H1 (cell line): Measurements from ENCODE around the gene ZDHHC3. TPM values are rescaled to one million over a fixed set of nuclear protein-coding genes. Genes with fewer than 3 reads are reported as not detected.
A peak's percentile ranks its signal among the peaks of the same experiment; 100 is the strongest.

Source experiments
- CTCF ChIA-PET: fragments of 300-600 bp; sonication (Branson Sonifier 250); formaldehyde crosslinking; loops from one replicate; lab custom pipeline; 2021; ENCODE audit not compliant: partially characterized antibody; lab: Charles Lee
- POLR2A ChIA-PET: fragments of 300-600 bp; sonication (Branson Sonifier 250); formaldehyde crosslinking; loops from one replicate; lab custom pipeline; 2021; ENCODE audit warnings: inconsistent platforms; ENCODE audit not compliant: partially characterized antibody; lab: Charles Lee
- DNase-seq, 2 experiments: peaks; one replicate each; pipeline versions ENCODE4 v3.0.0 to v3.0.0-alpha.2; 2010 to 2022; ENCODE audit warnings: low spot score in 2 of 2, low read depth in 1 of 2, mixed read lengths in 1 of 2
- FAIRE-seq: peaks from 2 replicates; lab custom pipeline; 2011; peaks lifted over from hg19 to GRCh38; lab: Jason Lieb, UNC
- H2AFZ ChIP-seq: 2 replicates; pipeline ENCODE4 v1.8.1; 2012; ENCODE audit warnings: low read length, inconsistent platforms
- H2AK5ac ChIP-seq: 2 replicates; pipeline ENCODE4 v1.6.1; 2013; ENCODE audit warnings: low read depth, low read length
- H2BK120ac ChIP-seq: replicated peaks from 2 replicates; pipeline ENCODE3; 2013; ENCODE audit warnings: low read depth, low read length, inconsistent platforms
- H2BK12ac ChIP-seq: 2 replicates; pipeline ENCODE4 v1.6.1; 2013; ENCODE audit warnings: low read depth, low read length
- H2BK15ac ChIP-seq: 2 replicates; pipeline ENCODE4 v1.6.1; 2013; ENCODE audit warnings: low read length
- H2BK20ac ChIP-seq: 2 replicates; pipeline ENCODE4 v1.6.1; 2013; ENCODE audit warnings: low read length
- H2BK5ac ChIP-seq: 2 replicates; pipeline ENCODE4 v1.6.1; 2013; ENCODE audit warnings: low read depth, low read length
- H3K14ac ChIP-seq: 2 replicates; pipeline ENCODE4 v1.6.1; 2013; ENCODE audit warnings: inconsistent platforms; ENCODE audit not compliant: insufficient read length
- H3K18ac ChIP-seq: 2 replicates; pipeline ENCODE4 v1.6.1; 2013; ENCODE audit warnings: low read length; ENCODE audit errors: extremely low read depth
- H3K23ac ChIP-seq: 2 replicates; pipeline ENCODE4 v1.6.1; 2013; ENCODE audit warnings: inconsistent platforms; ENCODE audit not compliant: insufficient read length
- H3K23me2 ChIP-seq: 2 replicates; pipeline ENCODE4 v1.6.1; 2013; ENCODE audit warnings: low read depth, low read length
- H3K27ac ChIP-seq: 2 replicates; pipeline ENCODE4 v1.6.1; 2011; ENCODE audit warnings: low read depth, low read length, inconsistent platforms
- H3K27me3 ChIP-seq, 4 experiments: replicated peaks in 1 of 4; 1 replicate in 1 of 4; 2 replicates in 3 of 4; pipeline versions ENCODE4 v1.6.1 to v1.8.1; 2011 to 2013; ENCODE audit warnings: low read length in 3 of 4, mild to moderate bottlenecking in 3 of 4, inconsistent platforms in 2 of 4, mixed read lengths in 2 of 4, moderate library complexity in 1 of 4; ENCODE audit not compliant: control insufficient read depth in 3 of 4, insufficient read depth in 3 of 4; ENCODE audit errors: extremely low read depth in 1 of 4
- H3K36me3 ChIP-seq, 4 experiments: 2 replicates each; pipeline versions ENCODE4 v1.6.1 to v1.8.1; 2011 to 2013; ENCODE audit warnings: mild to moderate bottlenecking in 4 of 4, low read length in 3 of 4, moderate library complexity in 2 of 4, control low read depth in 1 of 4, inconsistent platforms in 1 of 4; ENCODE audit not compliant: insufficient read depth in 4 of 4, control insufficient read depth in 2 of 4
- H3K4ac ChIP-seq: replicated peaks from 2 replicates; pipeline ENCODE3; 2013; ENCODE audit warnings: low read length, low read depth, mixed read lengths, inconsistent platforms; ENCODE audit not compliant: insufficient read length
- H3K4me1 ChIP-seq, 4 experiments: replicated peaks in 1 of 4; 1 replicate in 1 of 4; 2 replicates in 3 of 4; pipeline versions ENCODE4 v1.6.1 to v1.8.1; 2011 to 2013; ENCODE audit warnings: low read length in 3 of 4, inconsistent platforms in 2 of 4, mixed read lengths in 1 of 4; ENCODE audit not compliant: insufficient read depth in 4 of 4, control insufficient read depth in 3 of 4
- H3K4me2 ChIP-seq, 2 experiments: 2 replicates each; pipeline versions ENCODE4 v1.6.1 to v1.8.1; 2011 to 2013; ENCODE audit warnings: low read depth in 2 of 2, low read length in 2 of 2, control low read depth in 1 of 2, inconsistent platforms in 1 of 2, mild to moderate bottlenecking in 1 of 2; ENCODE audit not compliant: insufficient read depth in 1 of 2
- H3K4me3 ChIP-seq, 4 experiments: fragments of 200-600, 300-600 bp in 1 of 4; sonication (generic), shearing (Covaris generic), sonication (Bioruptor Twin) in 1 of 4; 2 replicates each; pipeline versions ENCODE4 v1.5.1 to v1.8.1; 2011 to 2016; ENCODE audit warnings: low read length in 4 of 4, low read depth in 3 of 4, control low read depth in 2 of 4, inconsistent platforms in 2 of 4, mild to moderate bottlenecking in 2 of 4, mixed read lengths in 1 of 4, moderate library complexity in 1 of 4; ENCODE audit not compliant: insufficient read depth in 2 of 4; ENCODE audit errors: extremely low read depth in 1 of 4
- H3K56ac ChIP-seq: replicated peaks from 2 replicates; pipeline ENCODE3; 2013; ENCODE audit warnings: low read depth, mild to moderate bottlenecking, mixed read lengths, low read length, inconsistent platforms; ENCODE audit not compliant: insufficient read length
- H3K79me1 ChIP-seq: 2 replicates; pipeline ENCODE4 v1.6.1; 2013; ENCODE audit warnings: low read depth, low read length, control low read depth
- H3K79me2 ChIP-seq, 2 experiments: 2 replicates each; pipeline versions ENCODE4 v1.6.1 to v1.8.1; 2012 to 2013; ENCODE audit warnings: low read length in 2 of 2, mild to moderate bottlenecking in 2 of 2, inconsistent platforms in 1 of 2; ENCODE audit not compliant: insufficient read depth in 2 of 2, control insufficient read depth in 1 of 2
- H3K9ac ChIP-seq, 4 experiments: replicated peaks in 1 of 4; 1 replicate in 1 of 4; 2 replicates in 3 of 4; pipeline versions ENCODE4 v1.6.1 to v1.8.1; 2011 to 2013; ENCODE audit warnings: low read depth in 3 of 4, low read length in 3 of 4, control low read depth in 2 of 4, mild to moderate bottlenecking in 2 of 4, moderate library complexity in 2 of 4, inconsistent platforms in 1 of 4; ENCODE audit errors: extremely low read depth in 1 of 4
- H3K9me3 ChIP-seq, 2 experiments: 2 replicates each; pipeline versions ENCODE4 v1.6.1 to v1.8.1; 2012 to 2013; ENCODE audit warnings: mild to moderate bottlenecking in 2 of 2, moderate library complexity in 2 of 2, control low read depth in 1 of 2, inconsistent platforms in 1 of 2, low read depth in 1 of 2, low read length in 1 of 2, mixed read lengths in 1 of 2; ENCODE audit not compliant: insufficient read depth in 2 of 2
- H4K20me1 ChIP-seq, 2 experiments: replicated peaks in 1 of 2; 2 replicates each; pipeline versions ENCODE3 to v1.8.1; 2011 to 2013; ENCODE audit warnings: inconsistent platforms in 2 of 2, low read length in 2 of 2, mild to moderate bottlenecking in 1 of 2; ENCODE audit not compliant: insufficient read depth in 2 of 2, control insufficient read depth in 1 of 2
- H4K5ac ChIP-seq: 2 replicates; pipeline ENCODE4 v1.6.1; 2013; ENCODE audit warnings: low read length, low read depth, mixed read lengths, inconsistent platforms; ENCODE audit not compliant: insufficient read length
- H4K8ac ChIP-seq: 2 replicates; pipeline ENCODE4 v1.8.0; 2013; ENCODE audit warnings: mild to moderate bottlenecking, moderate library complexity, low read length, inconsistent platforms; ENCODE audit not compliant: insufficient read depth; ENCODE audit errors: extremely low read depth
- H4K91ac ChIP-seq: replicated peaks from 2 replicates; pipeline ENCODE3; 2013; ENCODE audit warnings: low read length, mixed read lengths, inconsistent platforms; ENCODE audit not compliant: insufficient read length
- CTBP2 ChIP-seq: IDR thresholded peaks from 2 replicates; pipeline ENCODE4 v1.7.0; 2011; ENCODE audit warnings: borderline replicate concordance, mild to moderate bottlenecking, moderate library complexity, mixed read lengths, low read length; ENCODE audit not compliant: insufficient read depth, insufficient read length
- KDM1A ChIP-seq: fragments of 200-600, 300-600 bp; sonication (generic); IDR thresholded peaks from 2 replicates; pipeline ENCODE4 v1.7.1; 2016; ENCODE audit warnings: mild to moderate bottlenecking, low read length, borderline replicate concordance
- POLR2AphosphoS5 ChIP-seq: IDR thresholded peaks from 2 replicates; pipeline ENCODE4 v1.6.1; 2011; ENCODE audit warnings: low read depth, low read length
- RAD21 ChIP-seq, 2 experiments: IDR thresholded peaks in 1 of 2; conservative IDR thresholded peaks in 1 of 2; 2 replicates each; pipeline ENCODE4 v1.6.1; 2011; ENCODE audit warnings: low read depth in 2 of 2, low read length in 2 of 2, improper control_type of control experiment in 1 of 2, inconsistent platforms in 1 of 2, mild to moderate bottlenecking in 1 of 2, moderate library complexity in 1 of 2
- SIN3A ChIP-seq, 2 experiments: IDR thresholded peaks in 1 of 2; conservative IDR thresholded peaks in 1 of 2; 2 replicates each; pipeline ENCODE4 v1.6.1; 2011 to 2012; ENCODE audit warnings: low read length in 2 of 2, improper control_type of control experiment in 1 of 2, low read depth in 1 of 2, mild to moderate bottlenecking in 1 of 2
- SIRT6 ChIP-seq: IDR thresholded peaks from one replicate; pipeline ENCODE4 v1.7.1; 2012; ENCODE audit warnings: low read length, inconsistent platforms
- SRF ChIP-seq: IDR thresholded peaks from 2 replicates; pipeline ENCODE4 v1.6.1; 2011; ENCODE audit warnings: mild to moderate bottlenecking, low read depth, low read length, moderate library complexity
- TAF1 ChIP-seq: IDR thresholded peaks from 2 replicates; pipeline ENCODE4 v1.6.1; 2011; ENCODE audit warnings: mild to moderate bottlenecking, low read depth, low read length
- WGBS, 2 experiments: shearing (Covaris generic) in 1 of 2; methylation state at CpG; one replicate each; pipeline versions ENCODE4 v1.1.6 to v1.1.7; 2013 to 2015; ENCODE audit warnings: low lambda C conversion rate in 2 of 2, mixed read lengths in 2 of 2, inconsistent platforms in 1 of 2, low coverage in 1 of 2, missing lambda C conversion rate in 1 of 2; ENCODE audit not compliant: insufficient replicate concordance in 2 of 2, insufficient coverage in 1 of 2, insufficient read length in 1 of 2; ENCODE audit errors: extremely low coverage in 1 of 2, missing lambda C conversion rate in 1 of 2; 5-methylcytosine and 5-hydroxymethylcytosine counted together
- polyA plus RNA-seq, 7 experiments: library from polyadenylated mRNA; depleted of rRNA in 3 of 7; stranded (reverse) in 5 of 7; unstranded in 2 of 7; fragments of >200 nt in 5 of 7; fragments of 200-250 nt in 2 of 7; gene quantifications; 1 replicate in 5 of 7; 2 replicates in 1 of 7; 4 replicates in 1 of 7; pipeline versions ENCODE4 v1.2.1 to v1.2.3, GENCODE V29; 2011 to 2013; ENCODE audit warnings: missing spikeins in 2 of 7, mixed read lengths in 2 of 7
- total RNA-seq: library from RNA; stranded (reverse); fragmentation: NEBNext Ultra II Directional; extraction: Animal tissue kit (Norgen Biotek cat#: 25700); gene quantifications from 2 replicates; pipeline ENCODE4 v1.2.1, GENCODE V29; 2021

ZDHHC3 gene
- total and polyA plus RNA-seq, 2 of the 8 experiments (the other 6 are each of a cell fraction or from before 2014, with no cell fraction given) = 77.4 to 88.7 TPM

DNA sequence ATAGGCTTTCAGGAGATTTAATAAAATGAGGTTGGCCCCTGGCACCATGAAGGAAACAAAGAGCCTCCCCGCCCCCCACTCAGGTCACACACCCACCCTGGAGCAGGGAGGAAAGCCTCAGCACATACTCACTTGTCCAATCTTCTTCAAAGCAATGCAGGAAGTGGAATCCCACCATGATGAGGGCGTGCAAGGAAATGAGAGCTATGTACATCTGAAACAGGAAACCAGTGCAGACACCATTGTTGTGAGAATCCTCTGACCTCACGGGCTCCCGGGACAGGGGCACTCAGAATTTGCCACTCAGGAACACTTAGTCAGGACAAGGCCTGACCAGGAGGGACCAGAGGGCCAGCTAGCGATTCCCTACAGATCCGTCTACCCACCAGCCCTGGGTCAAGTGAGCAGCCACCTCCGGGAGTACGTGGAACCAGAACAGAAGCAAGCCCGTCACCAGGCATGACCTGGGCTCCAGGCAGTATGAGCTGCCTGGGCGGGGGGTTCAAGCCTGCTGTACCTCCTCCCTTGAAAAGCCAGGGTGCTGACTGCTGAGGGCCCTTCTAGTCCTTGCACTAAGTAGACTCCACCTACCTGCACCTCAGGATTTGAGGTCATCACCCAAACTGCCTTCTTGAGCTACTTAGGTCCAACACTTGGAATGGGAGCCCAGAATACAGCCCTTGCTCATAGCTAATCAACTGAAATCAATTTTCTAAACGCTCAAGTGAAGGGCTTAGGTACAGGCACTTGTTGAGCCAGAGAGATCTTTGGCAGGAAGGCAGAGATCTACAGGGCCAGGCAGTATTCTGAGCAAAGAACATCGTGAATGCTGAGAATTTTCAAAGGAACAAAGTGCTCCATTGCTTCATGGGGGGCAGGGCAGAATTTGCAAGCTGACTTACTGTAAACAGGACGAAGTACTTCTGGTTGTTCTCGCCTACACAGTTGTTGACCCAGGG, 42.7 kb downstream of the ZDHHC3 start:
- Histone ChIP-seq H3K18ac (no peak overlapping the region), H4K20me1 (peaks cover 6% of the 10 kb centered on the region in 2 experiments), H4K91ac (no peak overlapping the region), H2AK5ac (no peak overlapping the region), H3K9ac (no peak overlapping the region), H3K14ac (no peak overlapping the region), H3K4me1 (peaks cover 0 to 3% (median 0%) of the 10 kb centered on the region in 4 experiments; a peak in 1 of 7 replicates), H4K8ac (no peak overlapping the region), H3K23me2 (no peaks in the 10 kb centered on the region), H2AFZ (no peak overlapping the region), H3K27ac (no peak overlapping the region), H3K36me3 (peaks cover 0 to 25% (median 6%) of the 10 kb centered on the region in 4 experiments; a peak in 6 of 8 replicates), H3K4ac (no peak overlapping the region), H3K23ac (no peak overlapping the region), H2BK5ac (peak overlapping the region; percentile 60; the same call in 1 of the 2 replicates), H2BK12ac (no peak overlapping the region), H4K5ac (no peak overlapping the region), H2BK120ac (no peak overlapping the region), H3K56ac (no peak overlapping the region), H3K79me1 (no peaks in the 10 kb centered on the region; the same call in 1 of the 2 replicates), H2BK15ac (no peak overlapping the region), H2BK20ac (no peak overlapping the region), H3K4me3 (no peak overlapping the region), H3K9me3 (no peaks in the 10 kb centered on the region), H3K27me3 (no peaks in the 10 kb centered on the region), H3K4me2 (no peak overlapping the region), H3K79me2 (no peaks in the 10 kb centered on the region)
- ChIA-PET POLR2A (interaction anchor here (0.8 to 2.1 kb wide), 3 partner anchors 17 to 45 kb away, joined by 3 to 8 read pairs (median 3); partner anchors contain the start of genes EXOSC7 and ZDHHC3), CTCF (interaction anchor here (1.9 kb wide), 1 partner anchor 19 kb away, joined by 9 read pairs; no protein-coding TSS in a partner anchor)
- DNase-seq (no peak), FAIRE-seq (no peak)
- 91% methylated on average over 14 of the region's 14 CpGs; no CpG with 5 or more reads in 1 of the 2 experiments for WGBS, 2 experiments
- TF ChIP-seq SIRT6 = no peak
- no peak for TF ChIP-seq SRF
- TF ChIP-seq TAF1 = no peak
- no peak for TF ChIP-seq POLR2AphosphoS5
- no peak for TF ChIP-seq RAD21 (IDR thresholded peaks at IDR 0.05 in 1 of 2, conservative IDR thresholded peaks at IDR 0.05 in 1 of 2; ENCODE audit: low read depth in 2 of 2, low read length in 2 of 2)
- no peak for TF ChIP-seq SIN3A (conservative IDR thresholded peaks at IDR 0.05 in 1 of 2, IDR thresholded peaks at IDR 0.05 in 1 of 2; ENCODE audit: low read depth in 1 of 2, low read length in 2 of 2)
- no peak for TF ChIP-seq CTBP2
- no peak for TF ChIP-seq KDM1A
